Right atrium auricular region (tissue), 2 donors: Measurements from ENCODE around the gene KCNH6. TPM values are rescaled to one million over a fixed set of nuclear protein-coding genes. Genes with fewer than 3 reads are reported as not detected.

Experiments
- DNase-seq: peaks from one replicate; pipeline ENCODE4 v3.0.0-alpha.2; 2019; ENCODE audit warnings: low spot score
- H3K27ac ChIP-seq, 2 donors: fragments of 200-600 bp; sonication (generic); 1 replicate in 1 of 2; 2 replicates in 1 of 2; pipeline ENCODE4 v1.5.1; 2016 to 2019
- H3K27me3 ChIP-seq, 2 donors: fragments of 200-600 bp; sonication (generic); one replicate each; pipeline versions ENCODE4 v1.5.1 to v1.6.0; 2017 to 2019
- H3K36me3 ChIP-seq: fragments of 200-600 bp; sonication (generic); one replicate; pipeline ENCODE4 v1.5.1; 2016
- H3K4me1 ChIP-seq, 2 donors: fragments of 200-600 bp; sonication (generic); one replicate each; pipeline versions ENCODE4 v1.5.1 to v1.6.0; 2017 to 2019
- H3K4me3 ChIP-seq, 2 donors: fragments of 200-600 bp; sonication (generic); 1 replicate in 1 of 2; 2 replicates in 1 of 2; pipeline ENCODE4 v1.5.1; 2017 to 2019; ENCODE audit warnings: mild to moderate bottlenecking in 1 of 2, moderate library complexity in 1 of 2
- H3K9me3 ChIP-seq, 2 donors: fragments of 200-600 bp; sonication (generic); one replicate each; pipeline ENCODE4 v1.5.1; 2019
- total RNA-seq, 2 donors: library from RNA; depleted of rRNA; stranded (reverse); fragments of >200 nt; gene quantifications; one replicate each; pipeline ENCODE4 v1.1.0, GENCODE V29; 2016
- TF ChIP-seq, protein P1 (sequence below), 2 donors: fragments of 200-600 bp; sonication (generic); IDR thresholded peaks; one replicate each; pipeline ENCODE4 v1.5.1; 2019; ENCODE audit warnings: antibody characterized with exemption in 2 of 2

Gene KCNH6
- total RNA-seq, 2 donors from 2014 or later: not detected

DNA sequence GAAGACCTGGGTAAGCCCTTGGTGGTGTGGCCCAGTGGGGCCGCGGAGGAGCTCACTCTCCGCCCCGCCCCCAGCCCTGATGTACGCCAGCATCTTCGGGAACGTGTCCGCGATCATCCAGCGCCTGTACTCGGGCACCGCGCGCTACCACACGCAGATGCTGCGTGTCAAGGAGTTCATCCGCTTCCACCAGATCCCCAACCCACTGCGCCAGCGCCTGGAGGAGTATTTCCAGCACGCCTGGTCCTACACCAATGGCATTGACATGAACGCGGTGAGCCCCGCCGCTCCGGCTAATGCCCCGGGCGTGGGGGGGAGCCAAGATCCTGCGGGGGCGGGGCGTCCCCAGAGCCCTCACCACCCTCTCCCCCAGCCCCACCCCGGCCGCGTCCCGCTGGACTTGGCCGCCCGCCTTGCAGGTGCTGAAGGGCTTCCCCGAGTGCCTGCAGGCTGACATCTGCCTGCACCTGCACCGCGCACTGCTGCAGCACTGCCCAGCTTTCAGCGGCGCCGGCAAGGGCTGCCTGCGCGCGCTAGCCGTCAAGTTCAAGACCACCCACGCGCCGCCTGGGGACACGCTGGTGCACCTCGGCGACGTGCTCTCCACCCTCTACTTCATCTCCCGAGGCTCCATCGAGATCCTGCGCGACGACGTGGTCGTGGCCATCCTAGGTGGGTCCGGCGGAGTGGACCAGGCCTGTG lies 15.0 kb downstream of the KCNH6 start:
- Histone ChIP-seq H3K4me3 (peak overlapping the region in 1 of 2 donors; percentile 31), H3K27ac (no peak overlapping the region), H3K4me1 (peaks cover 0 to 10% of the 10 kb centered on the region in 2 donors), H3K9me3 (no peaks in the 10 kb centered on the region), H3K36me3 (no peaks in the 10 kb centered on the region), H3K27me3 (no peaks in the 10 kb centered on the region)
- TF ChIP-seq, protein P1, sequence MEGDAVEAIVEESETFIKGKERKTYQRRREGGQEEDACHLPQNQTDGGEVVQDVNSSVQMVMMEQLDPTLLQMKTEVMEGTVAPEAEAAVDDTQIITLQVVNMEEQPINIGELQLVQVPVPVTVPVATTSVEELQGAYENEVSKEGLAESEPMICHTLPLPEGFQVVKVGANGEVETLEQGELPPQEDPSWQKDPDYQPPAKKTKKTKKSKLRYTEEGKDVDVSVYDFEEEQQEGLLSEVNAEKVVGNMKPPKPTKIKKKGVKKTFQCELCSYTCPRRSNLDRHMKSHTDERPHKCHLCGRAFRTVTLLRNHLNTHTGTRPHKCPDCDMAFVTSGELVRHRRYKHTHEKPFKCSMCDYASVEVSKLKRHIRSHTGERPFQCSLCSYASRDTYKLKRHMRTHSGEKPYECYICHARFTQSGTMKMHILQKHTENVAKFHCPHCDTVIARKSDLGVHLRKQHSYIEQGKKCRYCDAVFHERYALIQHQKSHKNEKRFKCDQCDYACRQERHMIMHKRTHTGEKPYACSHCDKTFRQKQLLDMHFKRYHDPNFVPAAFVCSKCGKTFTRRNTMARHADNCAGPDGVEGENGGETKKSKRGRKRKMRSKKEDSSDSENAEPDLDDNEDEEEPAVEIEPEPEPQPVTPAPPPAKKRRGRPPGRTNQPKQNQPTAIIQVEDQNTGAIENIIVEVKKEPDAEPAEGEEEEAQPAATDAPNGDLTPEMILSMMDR (IDR thresholded peaks at IDR 0.05): no peak
- no peak for DNase-seq

- Histone ChIP-seq H3K9me3 (no peaks in the 10 kb centered on the region), H3K4me1 (peaks cover 0 to 10% of the 10 kb centered on the region in 2 donors), H3K27ac (no peak overlapping the region), H3K36me3 (no peaks in the 10 kb centered on the region), H3K4me3 (peak overlapping the region in 1 of 2 donors; percentile 31), H3K27me3 (no peaks in the 10 kb centered on the region)
- TF ChIP-seq, protein P1 (IDR thresholded peaks at IDR 0.05): no peak
- no peak for DNase-seq
Observed at GRCh38 chr17:63538693-63539595, 15.8 kb downstream of the KCNH6 start.

GRCh38 chr17:63540590-63540989 lies 17.4 kb downstream of the KCNH6 start:
- peaks cover 0 to 10% of the 10 kb centered on the region in 2 donors for H3K4me1 ChIP-seq
- TF ChIP-seq, protein P1 (IDR thresholded peaks at IDR 0.05): no peak
- no peaks in the 10 kb centered on the region for H3K9me3 ChIP-seq
- H3K27me3 ChIP-seq: no peaks in the 10 kb centered on the region
- H3K36me3 ChIP-seq: no peaks in the 10 kb centered on the region
- H3K27ac ChIP-seq: no peak overlapping the region
- no peak for DNase-seq
- no peak overlapping the region for H3K4me3 ChIP-seq

- no peak overlapping the region for H3K27ac ChIP-seq
- H3K36me3 ChIP-seq: no peaks in the 10 kb centered on the region
- TF ChIP-seq, protein P1 (IDR thresholded peaks at IDR 0.05): no peak
Observed at GRCh38 chr17:63542218-63542545, 19.0 kb downstream of the KCNH6 start.

DNA sequence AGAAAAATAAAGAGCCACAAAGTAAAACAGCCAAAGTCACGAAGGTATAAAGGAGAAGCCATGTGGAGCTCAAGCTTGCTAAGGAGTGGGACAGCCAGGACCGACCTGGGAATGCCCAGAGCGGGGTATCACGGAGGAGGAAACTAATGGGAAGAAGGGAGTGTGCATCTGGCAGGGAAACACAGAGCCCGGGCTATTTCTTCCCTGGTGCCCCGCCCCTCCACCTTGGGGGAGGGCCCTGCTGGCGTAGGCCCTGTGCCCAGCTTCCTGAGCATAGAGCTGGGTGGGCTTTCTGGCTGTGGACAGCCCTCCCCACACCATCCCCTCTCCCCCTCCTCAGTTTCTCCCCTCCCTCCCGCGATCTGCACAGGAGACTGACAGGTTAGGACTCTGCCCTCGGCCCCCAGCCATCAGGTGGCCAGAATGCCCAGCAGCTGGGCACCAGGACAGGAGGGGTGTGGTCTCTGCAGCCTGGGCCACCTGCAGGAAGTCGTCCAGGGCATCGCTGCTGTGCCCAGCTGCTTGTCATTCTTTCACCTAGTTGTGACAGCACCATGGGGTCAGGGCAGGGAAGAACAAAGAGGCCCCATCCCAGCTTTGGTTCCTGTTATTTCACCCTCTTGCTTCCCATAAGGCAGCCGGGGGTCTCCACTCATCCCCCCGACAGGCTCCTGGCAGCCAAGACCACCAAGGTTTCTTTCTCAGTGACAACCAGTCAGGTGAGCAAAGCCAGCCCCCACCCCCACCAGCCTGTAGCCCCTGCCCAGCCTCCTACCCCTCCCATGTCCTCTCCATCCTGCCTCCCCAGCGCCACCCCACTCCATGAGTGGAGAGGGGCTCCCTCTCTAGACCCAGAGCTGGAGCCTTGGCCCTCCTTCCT lies 20.0 kb downstream of the KCNH6 start:
- Histone ChIP-seq H3K4me3 (no peak overlapping the region), H3K9me3 (no peaks in the 10 kb centered on the region), H3K4me1 (peaks cover 0 to 5% of the 10 kb centered on the region in 2 donors), H3K36me3 (no peaks in the 10 kb centered on the region), H3K27ac (no peak overlapping the region), H3K27me3 (no peaks in the 10 kb centered on the region)
- TF ChIP-seq, protein P1 (IDR thresholded peaks at IDR 0.05): no peak
- DNase-seq: no peak

More at GRCh38 chr17:63542218-63542545, 19.0 kb downstream of the KCNH6 start:
- Histone ChIP-seq H3K9me3 (no peaks in the 10 kb centered on the region), H3K4me1 (peaks cover 0 to 10% of the 10 kb centered on the region in 2 donors), H3K4me3 (no peak overlapping the region), H3K27me3 (no peaks in the 10 kb centered on the region)
- no peak for DNase-seq
